GM18868 (cell line): ENCODE results near the gene STX16.

Experiments used
- ATAC-seq: cut with Tn5 transposase; IDR thresholded peaks from one replicate; pipeline ENCODE4 v1.9.1; 2021; ENCODE audit warnings: mild to moderate bottlenecking, moderate library complexity; ENCODE audit not compliant: unreplicated experiment

The STX16 gene

GRCh38 chr20:58708246-58708931, 57.3 kb downstream of the STX16 start:
- no peak for ATAC-seq

GRCh38 chr20:58709013-58709702, 58.1 kb downstream of the STX16 start:
- no peak for ATAC-seq

DNA sequence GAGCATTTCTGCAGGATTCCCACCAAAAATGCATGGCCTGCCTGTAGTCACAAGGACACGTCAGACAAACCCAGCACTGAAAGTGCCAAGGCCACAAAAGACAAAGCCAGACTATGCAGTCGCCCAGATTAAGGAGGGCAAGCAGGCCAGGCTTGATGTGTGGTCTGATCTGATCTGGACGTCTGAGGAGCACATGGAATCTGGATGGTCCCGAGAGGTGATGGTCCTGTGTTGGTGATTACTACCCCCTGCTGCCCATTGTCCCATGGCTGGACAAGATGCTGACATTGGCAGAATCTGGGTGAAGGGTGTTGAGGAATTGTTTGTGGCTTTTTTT, 58.6 kb downstream of the STX16 start:
- no peak for ATAC-seq

GRCh38 chr20:58710481-58711265, 59.6 kb downstream of the STX16 start:
- ATAC-seq = no peak

DNA sequence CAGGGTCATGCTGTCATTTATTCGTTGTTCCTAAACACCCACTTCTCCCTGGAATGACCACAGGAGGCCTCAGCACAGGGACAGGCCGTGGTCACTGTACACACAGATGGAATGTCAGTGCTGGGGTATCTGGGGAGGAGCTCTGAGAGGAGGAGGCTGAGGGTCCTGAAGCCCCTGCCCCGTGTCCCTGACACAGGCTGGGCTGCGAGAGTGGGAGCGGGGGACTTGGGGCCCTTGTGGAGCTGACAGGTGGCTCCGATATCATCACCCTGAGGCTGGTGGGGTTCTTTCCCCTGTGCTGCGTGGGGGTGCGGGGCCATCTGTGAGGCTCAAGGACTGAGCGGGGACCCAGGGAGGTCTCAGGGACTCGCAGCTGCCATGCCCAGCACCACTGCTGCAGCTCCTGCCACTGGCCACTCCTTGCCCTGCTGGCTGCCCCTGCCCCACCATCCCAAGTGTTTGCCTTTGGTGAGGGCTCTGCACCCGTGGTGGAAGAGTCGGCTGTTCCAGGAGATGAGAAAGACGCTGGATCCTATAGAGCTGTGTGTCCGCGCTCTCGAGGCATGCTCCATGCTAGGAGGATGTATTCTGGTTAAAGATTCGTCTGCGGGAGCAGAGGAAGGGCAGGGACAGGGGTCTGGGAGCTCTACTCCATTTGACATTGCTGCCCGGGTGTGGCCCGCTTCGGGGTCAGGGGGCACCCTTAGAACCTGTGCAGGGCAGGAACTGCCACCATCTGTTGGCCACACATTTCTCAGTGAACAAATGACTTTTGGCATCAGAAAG, 60.4 kb downstream of the STX16 start:
- no peak for ATAC-seq

- ATAC-seq = no peak
Observed at GRCh38 chr20:58712151-58712791, 61.2 kb downstream of the STX16 start.

GRCh38 chr20:58712806-58713731, 62.0 kb downstream of the STX16 start:
- ATAC-seq = no peak

DNA sequence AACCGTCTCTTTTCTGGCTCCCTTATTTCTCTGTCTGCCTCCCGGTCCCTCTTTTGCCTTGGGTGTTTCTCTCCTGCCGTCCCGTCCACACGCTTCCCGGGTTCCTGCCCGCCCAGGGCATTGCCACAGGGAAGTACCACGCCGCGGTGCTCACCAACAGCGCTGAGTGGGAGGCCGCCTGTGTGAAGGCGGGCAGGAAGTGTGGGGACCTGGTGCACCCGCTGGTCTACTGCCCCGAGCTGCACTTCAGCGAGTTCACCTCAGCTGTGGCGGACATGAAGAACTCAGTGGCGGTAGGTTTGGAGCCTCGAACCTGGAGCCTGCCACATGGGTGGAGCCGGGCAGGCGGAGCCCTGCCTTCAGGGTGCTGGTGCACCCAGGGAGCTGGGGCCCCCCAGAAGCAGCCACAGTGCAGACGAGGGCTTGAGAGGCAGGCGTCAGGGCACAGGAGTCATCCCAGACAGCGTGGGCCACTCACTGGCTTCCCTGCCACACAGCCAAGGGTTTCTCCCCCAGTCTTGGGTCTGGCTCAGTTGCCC, 62.8 kb downstream of the STX16 start:
- ATAC-seq = no peak

GRCh38 chr20:58714340-58714922, 63.3 kb downstream of the STX16 start:
- ATAC-seq = no peak

DNA sequence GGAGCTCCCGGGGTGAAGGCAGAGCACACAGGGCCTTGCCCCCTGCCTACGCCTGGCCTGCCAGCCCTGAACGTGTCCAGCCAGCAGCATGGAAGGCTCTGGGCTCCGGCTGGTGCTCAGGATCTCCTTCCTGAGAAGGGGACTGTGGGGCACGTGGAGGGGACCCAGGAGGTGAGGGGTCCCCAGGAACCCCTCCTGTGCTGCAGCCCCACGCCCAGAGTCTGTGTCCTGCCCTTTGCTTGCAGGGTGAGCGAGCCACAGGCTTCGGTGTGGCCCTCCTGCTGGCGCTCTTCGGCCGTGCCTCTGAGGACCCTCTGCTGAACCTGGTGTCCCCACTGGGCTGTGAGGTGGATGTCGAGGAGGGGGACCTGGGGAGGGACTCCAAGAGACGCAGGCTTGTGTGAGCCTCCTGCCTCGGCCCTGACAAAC, 63.9 kb downstream of the STX16 start:
- no peak for ATAC-seq

GRCh38 chr20:58715391-58715800, 64.3 kb downstream of the STX16 start:
- ATAC-seq = no peak

DNA sequence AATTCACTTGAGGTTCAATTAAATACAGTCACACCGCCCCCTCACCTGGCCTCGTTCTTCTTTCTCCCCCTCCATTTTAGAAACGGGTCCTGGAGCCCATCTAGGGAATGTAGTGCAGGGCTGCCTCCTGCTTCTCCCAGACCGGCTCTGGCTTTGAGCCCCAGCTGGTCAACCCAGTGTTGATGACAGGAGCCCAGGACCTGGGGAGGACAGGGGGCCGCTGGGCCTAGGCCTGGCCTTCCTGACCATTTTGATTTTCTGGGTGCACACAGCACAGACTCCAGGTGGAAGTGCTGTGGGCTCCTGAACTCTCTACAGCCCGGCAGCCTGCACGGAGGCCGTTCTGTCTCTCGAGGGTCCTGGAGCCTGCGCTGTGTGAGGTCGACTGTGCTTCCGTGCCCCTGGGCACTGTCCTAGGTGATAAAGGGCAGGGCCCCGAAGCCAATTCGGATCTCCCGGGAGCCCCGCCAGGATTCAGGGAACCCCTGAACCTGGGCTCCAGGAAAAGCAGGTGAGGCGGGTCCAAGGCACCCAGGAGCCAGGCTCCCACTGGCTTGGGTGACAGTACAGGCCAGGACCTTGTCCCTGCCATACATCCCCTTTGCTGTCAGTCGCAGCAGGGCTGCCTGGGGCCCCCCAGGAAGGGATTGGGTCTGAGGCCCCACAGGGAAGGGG, 64.9 kb downstream of the STX16 start:
- ATAC-seq = no peak

DNA sequence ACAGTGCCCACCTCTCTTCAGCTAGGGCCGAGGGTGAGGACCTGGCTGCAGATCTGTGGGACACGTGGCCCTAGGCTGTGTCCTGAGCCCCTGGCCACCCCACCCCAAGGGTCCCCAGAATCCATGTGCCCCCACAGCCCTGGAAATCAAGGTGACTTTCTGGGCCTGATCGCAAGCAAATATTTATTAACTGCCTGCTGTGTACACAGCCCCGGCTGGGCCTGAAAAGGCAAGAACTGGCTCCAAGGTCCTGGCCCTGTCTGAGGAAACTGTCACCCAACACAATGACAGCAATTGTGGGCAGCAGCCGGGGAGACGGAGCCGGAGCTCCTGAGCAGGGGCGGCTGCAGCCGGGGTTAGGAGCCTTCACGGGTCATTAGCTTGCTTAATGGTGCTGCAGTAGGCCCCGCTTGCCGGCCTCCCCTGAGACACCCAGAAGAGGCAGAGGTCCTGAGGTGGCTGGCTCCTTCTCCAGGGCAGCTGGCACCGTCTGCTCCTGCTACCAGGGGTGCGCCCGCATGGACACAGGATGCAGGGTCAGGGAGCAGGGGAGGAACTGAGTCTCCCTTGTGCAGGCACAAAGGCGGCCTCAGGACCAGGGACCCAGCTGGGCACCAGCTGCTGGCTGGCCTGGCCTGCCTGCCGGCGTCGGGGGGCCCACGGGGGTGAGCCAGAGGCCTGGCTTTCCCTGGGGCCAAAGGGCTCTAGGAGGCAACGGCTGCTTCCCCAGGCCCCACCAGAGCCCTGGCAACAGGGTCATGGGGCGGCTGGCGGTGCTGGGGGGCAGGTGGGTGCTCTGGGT, 65.6 kb downstream of the STX16 start:
- ATAC-seq = no peak

- no peak for ATAC-seq
Observed at GRCh38 chr20:58717278-58718091, 66.4 kb downstream of the STX16 start.

DNA sequence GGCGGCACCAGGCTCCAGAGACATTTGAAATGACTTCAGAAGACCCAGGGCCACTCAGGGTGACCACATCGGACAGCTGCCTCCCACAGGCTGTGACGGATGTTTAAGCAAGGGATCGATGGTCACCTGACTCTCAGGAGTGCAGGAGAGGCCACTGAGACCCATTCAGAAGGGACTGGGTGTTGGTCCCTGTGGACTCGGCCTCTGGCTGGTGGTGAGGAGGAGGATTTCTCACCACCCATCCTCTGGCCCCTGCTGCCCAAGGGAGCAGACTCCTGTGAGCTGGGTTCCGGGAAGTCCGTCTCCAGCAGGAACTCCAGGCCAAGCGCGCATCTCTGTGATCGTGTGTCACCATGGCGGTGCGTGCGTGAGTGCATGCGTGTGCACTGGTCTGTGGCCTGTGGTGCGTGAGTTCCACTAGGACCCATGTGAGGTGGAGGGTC, 67.1 kb downstream of the STX16 start:
- ATAC-seq = no peak

DNA sequence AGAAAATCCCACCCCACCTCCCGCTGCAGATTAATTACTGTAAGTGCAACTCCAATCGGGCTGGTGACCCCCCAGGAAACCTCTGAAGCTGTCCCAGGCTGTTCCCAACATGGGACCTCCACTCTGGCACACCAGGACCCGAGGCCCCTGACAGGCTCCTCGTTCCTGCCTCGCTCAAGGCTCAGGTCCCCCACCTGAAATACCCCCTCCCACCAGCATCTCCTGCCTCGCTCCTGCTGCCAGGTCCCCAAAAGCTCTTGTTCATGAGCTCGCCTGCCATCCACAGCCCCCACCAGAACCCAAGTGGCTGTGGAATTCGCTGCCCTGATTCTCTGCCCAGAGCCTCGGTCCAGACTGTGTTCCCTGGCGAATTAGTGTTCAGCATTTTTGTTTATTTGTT, 67.6 kb downstream of the STX16 start:
- no peak for ATAC-seq

DNA sequence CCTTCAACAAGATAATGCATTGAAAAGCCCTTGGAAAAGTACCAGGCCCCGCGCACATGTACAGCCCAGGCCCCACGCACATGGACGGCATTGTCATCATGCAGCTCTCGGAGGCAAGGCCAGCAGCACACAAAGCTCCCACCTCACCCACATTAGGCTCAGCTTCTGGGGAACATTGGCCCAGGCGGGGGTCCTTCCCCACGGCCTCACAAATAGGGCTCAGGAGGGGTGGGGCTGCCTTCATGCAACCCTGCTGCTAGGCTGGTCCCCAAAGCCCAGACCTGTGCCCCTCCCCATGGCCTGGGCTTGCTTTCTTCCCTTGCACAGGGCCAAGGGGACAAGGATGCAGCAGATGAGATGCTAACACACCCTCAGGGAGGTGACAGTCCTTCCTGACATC, 68.2 kb downstream of the STX16 start:
- ATAC-seq = no peak
